Measurements from ENCODE around the gene STRBP.

- TF ChIP-seq SUZ12 (IDR thresholded peaks at IDR 0.05) (no peak), CTBP1 (IDR thresholded peaks at IDR 0.05; ENCODE audit: borderline replicate concordance) (no peak), FOXM1 (IDR thresholded peaks at IDR 0.05; ENCODE audit: borderline replicate concordance) (no peak), SP1 (IDR thresholded peaks at IDR 0.05) (no peak), HDGF (IDR thresholded peaks at IDR 0.05; ENCODE audit: borderline replicate concordance) (no peak), BHLHE40 (IDR thresholded peaks at IDR 0.05; ENCODE audit: borderline replicate concordance) (no peak)
Observed at GRCh38 chr9:123278361-123278760, 10.0 kb upstream of the STRBP start.

Measured in HEK293T (cell line).